DOHH2 (cell line): Measurements from ENCODE around the gene FOXN3.

Experiments
- CTCF ChIP-seq: fragments of 200-600 bp; sonication (generic); IDR thresholded peaks from one replicate; pipeline ENCODE4 v1.5.1; 2014; ENCODE audit warnings: antibody characterized with exemption, mild to moderate bottlenecking, low read depth, low read length; ENCODE audit not compliant: poor library complexity, severe bottlenecking
- EZH2phosphoT487 ChIP-seq: fragments of 200-600 bp; sonication (generic); IDR thresholded peaks from 2 replicates; pipeline ENCODE4 v1.6.1; 2017; ENCODE audit warnings: borderline replicate concordance, mild to moderate bottlenecking, antibody characterized with exemption, low read length, moderate library complexity, mixed read lengths

GRCh38 chr14:89399594-89400068, 17.4 kb downstream of the FOXN3 start:
- no peak for TF ChIP-seq CTCF
- no peak for TF ChIP-seq EZH2phosphoT487
